Central memory CD8-positive, alpha-beta T cell (primary cell): ENCODE measurements around the gene ZC2HC1C.
"Not testable (repeated sequence)": the region's sequence is repeated elsewhere in the genome, so short reads cannot be mapped to it uniquely, and the experiment has no call there.

Experiments
- ATAC-seq: fragments of 150-1000 bp; cut with Tn5 transposase; replicated peaks from 2 replicates; pipeline ENCODE4 v1.10.0; 2022; ENCODE audit warnings: mild to moderate bottlenecking, moderate FRiP score, moderate number of reproducible peaks; ENCODE audit not compliant: poor library complexity, severe bottlenecking; ENCODE audit errors: extremely low read depth
- DNase-seq, 2 donors: peaks; one replicate each; pipeline ENCODE4 v3.0.0; 2021; ENCODE audit warnings: low spot score in 2 of 2
- H3K27ac Mint-ChIP-seq: one replicate; pipeline ENCODE4 v1.8.0; 2022; ENCODE audit warnings: low read depth, mild to moderate bottlenecking, moderate library complexity, mixed read lengths
- H3K27me3 Mint-ChIP-seq: one replicate; pipeline ENCODE4 v1.8.0; 2022; ENCODE audit warnings: mixed read lengths
- H3K36me3 Mint-ChIP-seq: one replicate; pipeline ENCODE4 v1.8.0; 2022; ENCODE audit warnings: mild to moderate bottlenecking, moderate library complexity, mixed read lengths; ENCODE audit not compliant: insufficient read depth
- H3K4me1 Mint-ChIP-seq: one replicate; pipeline ENCODE4 v1.8.0; 2022; ENCODE audit warnings: mixed read lengths
- H3K4me3 Mint-ChIP-seq: one replicate; pipeline ENCODE4 v1.8.0; 2022; ENCODE audit warnings: mild to moderate bottlenecking, moderate library complexity, mixed read lengths
- H3K9me3 Mint-ChIP-seq: one replicate; pipeline ENCODE4 v1.8.0; 2022; ENCODE audit warnings: mixed read lengths

ZC2HC1C gene

DNA sequence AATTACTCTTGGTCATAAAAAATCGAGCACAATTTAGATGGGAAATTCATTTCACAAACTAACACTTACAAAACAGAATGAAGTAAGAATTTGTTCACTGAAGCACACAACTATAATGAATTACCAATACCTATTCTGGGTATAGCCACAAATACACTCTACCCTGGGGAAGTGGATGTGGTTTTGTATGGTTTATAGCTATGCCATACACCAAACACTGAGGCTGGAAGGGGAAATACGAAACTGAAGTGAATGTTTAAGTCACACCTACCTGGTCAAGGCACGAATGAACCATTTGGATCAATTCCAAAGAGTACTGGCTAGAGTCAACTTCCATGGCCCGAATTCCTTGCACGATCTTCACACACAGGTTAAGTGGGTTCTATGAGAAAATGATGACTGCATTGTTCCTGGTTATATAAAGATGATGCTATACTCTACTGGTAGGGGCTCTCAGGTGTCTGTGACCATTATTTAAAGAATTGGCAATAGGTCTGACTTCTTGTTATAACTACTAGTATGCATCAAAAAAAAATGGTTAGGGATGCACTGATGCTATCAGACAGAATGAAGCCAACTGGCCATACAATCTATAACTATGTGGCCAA lies 44.6 kb downstream of the ZC2HC1C start:
- no peak for ATAC-seq
- H3K36me3 Mint-ChIP-seq, result peaks cover 62% of the 10 kb centered on the region
- H3K27me3 Mint-ChIP-seq, result no peaks in the 10 kb centered on the region
- H3K9me3 Mint-ChIP-seq, result no peaks in the 10 kb centered on the region
- H3K4me1 Mint-ChIP-seq, result peaks cover 10% of the 10 kb centered on the region
- H3K4me3 Mint-ChIP-seq, result no peak overlapping the region
- peak overlapping the region; percentile 29 for H3K27ac Mint-ChIP-seq
- DNase-seq, result no peak

- H3K4me1 Mint-ChIP-seq, result peaks cover 13% of the 10 kb centered on the region
- peaks cover 32% of the 10 kb centered on the region for H3K36me3 Mint-ChIP-seq
- no peaks in the 10 kb centered on the region for H3K9me3 Mint-ChIP-seq
These were observed 49.6 kb downstream of the ZC2HC1C start for GRCh38 chr14:75119056-75119455.

GRCh38 chr14:75120541-75121291 lies 51.3 kb downstream of the ZC2HC1C start:
- no peak overlapping the region for H3K27ac Mint-ChIP-seq
- ATAC-seq, result no peak

More at GRCh38 chr14:75119056-75119455, 49.6 kb downstream of the ZC2HC1C start:
- DNase-seq, result no peak
- Mint-ChIP-seq H3K27me3 (no peaks in the 10 kb centered on the region), H3K27ac (no peak overlapping the region), H3K4me3 (no peak overlapping the region)
- ATAC-seq, result no peak

DNA sequence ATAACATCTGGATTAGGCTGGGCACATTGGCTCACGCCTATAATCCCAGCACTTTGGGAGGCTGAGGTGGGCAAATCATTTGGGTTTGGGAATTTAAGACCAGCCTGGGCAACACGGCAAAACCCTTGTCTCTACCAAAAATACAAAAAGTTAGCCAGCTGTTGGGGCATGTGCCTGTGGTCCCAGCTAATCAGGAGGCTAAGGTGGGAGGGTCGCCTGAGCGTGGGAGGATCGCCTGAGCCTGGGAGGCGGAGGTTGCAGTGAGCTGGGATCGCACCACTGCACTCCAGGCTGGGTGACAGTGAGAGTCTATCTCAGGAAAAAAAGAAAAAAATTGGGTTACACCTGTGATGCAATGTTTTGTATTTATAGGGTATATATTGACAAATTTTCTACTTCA lies 52.1 kb downstream of the ZC2HC1C start:
- DNase-seq, result no peak
- Mint-ChIP-seq H3K9me3 (no peaks in the 10 kb centered on the region), H3K4me1 (peaks cover 31% of the 10 kb centered on the region), H3K4me3 (no peak overlapping the region), H3K36me3 (peaks cover 35% of the 10 kb centered on the region), H3K27ac (no peak overlapping the region), H3K27me3 (no peaks in the 10 kb centered on the region)
- no peak for ATAC-seq

More at GRCh38 chr14:75120541-75121291, 51.3 kb downstream of the ZC2HC1C start:
- Mint-ChIP-seq H3K4me1 (peaks cover 23% of the 10 kb centered on the region), H3K27me3 (no peaks in the 10 kb centered on the region), H3K9me3 (no peaks in the 10 kb centered on the region), H3K36me3 (peaks cover 32% of the 10 kb centered on the region), H3K4me3 (no peak overlapping the region)
- no peak for DNase-seq

DNA sequence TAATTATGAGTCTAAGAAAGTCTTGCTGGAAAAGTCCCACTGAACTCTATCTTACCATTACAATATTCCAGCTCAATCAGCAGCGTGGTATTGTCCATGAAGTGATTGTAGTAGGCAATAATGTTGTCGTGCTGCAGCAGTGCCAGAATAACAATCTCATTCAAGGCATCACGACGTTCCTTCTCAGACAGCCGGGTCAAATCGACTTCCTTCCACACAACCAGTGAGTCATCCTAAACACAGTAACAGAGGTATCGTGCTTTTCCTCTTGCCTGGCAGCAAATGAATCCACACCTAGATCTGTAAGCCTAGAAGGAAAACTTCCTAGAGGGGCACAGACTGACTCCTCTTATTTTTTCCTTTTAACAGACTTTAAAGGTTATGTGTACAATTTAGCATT lies 54.5 kb downstream of the ZC2HC1C start:
- peaks cover 30% of the 10 kb centered on the region for H3K36me3 Mint-ChIP-seq
- DNase-seq, result no peak
- H3K4me3 Mint-ChIP-seq, result no peak overlapping the region
- H3K9me3 Mint-ChIP-seq, result no peaks in the 10 kb centered on the region
- no peak for ATAC-seq
- H3K27me3 Mint-ChIP-seq, result no peaks in the 10 kb centered on the region
- peak overlapping the region; percentile 36 for H3K27ac Mint-ChIP-seq
- H3K4me1 Mint-ChIP-seq, result peaks cover 42% of the 10 kb centered on the region

GRCh38 chr14:75125617-75126016 lies 56.2 kb downstream of the ZC2HC1C start:
- H3K4me1 Mint-ChIP-seq, result peaks cover 42% of the 10 kb centered on the region
- no peak for ATAC-seq
- no peak for DNase-seq
- H3K4me3 Mint-ChIP-seq, result peak overlapping the region; percentile 84
- peaks cover 22% of the 10 kb centered on the region for H3K36me3 Mint-ChIP-seq
- H3K9me3 Mint-ChIP-seq, result no peaks in the 10 kb centered on the region
- peak overlapping the region; percentile 99 for H3K27ac Mint-ChIP-seq
- H3K27me3 Mint-ChIP-seq, result no peaks in the 10 kb centered on the region

- DNase-seq (no peak), ATAC-seq (no peak)
- Mint-ChIP-seq H3K4me3 (peak overlapping the region; percentile 84), H3K27me3 (no peaks in the 10 kb centered on the region), H3K36me3 (peaks cover 24% of the 10 kb centered on the region), H3K27ac (peak overlapping the region; percentile 99), H3K4me1 (peaks cover 40% of the 10 kb centered on the region), H3K9me3 (no peaks in the 10 kb centered on the region)
These were observed 56.7 kb downstream of the ZC2HC1C start for GRCh38 chr14:75126121-75126544.

DNA sequence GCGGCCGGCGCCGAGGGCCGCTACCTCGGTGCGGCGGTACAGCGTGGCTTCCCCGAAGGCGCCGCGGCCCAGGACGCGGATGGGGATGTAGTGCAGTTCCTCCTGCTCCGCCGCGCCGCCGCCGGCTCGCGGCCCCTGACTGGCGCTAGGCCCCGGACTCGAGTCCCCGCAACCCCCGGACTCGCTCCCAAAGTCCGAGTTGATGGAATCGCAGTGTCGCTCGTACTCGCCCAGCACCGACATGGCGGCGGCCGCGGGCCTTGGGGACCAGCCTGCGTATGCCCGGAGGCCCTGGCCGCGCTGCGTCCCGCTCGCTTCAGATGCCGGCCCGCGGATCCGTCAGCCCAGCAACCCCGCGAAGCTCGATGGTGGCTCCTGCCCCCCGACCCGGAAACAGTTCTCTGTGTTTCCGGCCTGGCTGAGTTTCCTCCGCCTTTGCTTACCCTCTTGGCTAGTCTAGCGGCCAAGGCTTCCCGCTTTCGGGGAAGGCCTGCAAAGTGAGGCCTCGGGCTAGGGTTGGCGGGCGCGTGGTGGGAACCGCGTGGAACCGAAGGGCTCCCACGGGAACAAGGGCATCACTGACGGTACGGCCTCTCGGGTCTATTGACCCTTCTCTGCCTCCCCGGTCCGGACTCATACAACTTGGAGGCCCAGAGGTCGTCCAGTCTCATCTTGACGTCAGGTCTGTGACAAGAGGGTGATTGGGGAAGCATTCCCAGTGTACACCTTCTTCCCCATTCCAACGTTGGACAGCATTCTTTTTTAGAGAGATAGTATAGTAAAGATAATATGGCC lies 57.4 kb downstream of the ZC2HC1C start, which contains the start of gene NEK9:
Gene NEK9 (minus strand): TSS at position 370 of the 795 bp plus-strand sequence. CDS start 127 bp downstream, at position 243.
- H3K4me3 Mint-ChIP-seq, result peak within 1 kb of the TSS; percentile 84
- H3K4me1 Mint-ChIP-seq, result peaks cover 37% of the 10 kb centered on the region
- peak; percentile 90 for ATAC-seq
- peak within 1 kb of the TSS; percentile 99 for H3K27ac Mint-ChIP-seq
- DNase-seq, result peak; percentile 80 to 85
- no peaks in the 10 kb centered on the region for H3K27me3 Mint-ChIP-seq
- peaks cover 25% of the 10 kb centered on the region for H3K36me3 Mint-ChIP-seq
- no peaks in the 10 kb centered on the region for H3K9me3 Mint-ChIP-seq

DNA sequence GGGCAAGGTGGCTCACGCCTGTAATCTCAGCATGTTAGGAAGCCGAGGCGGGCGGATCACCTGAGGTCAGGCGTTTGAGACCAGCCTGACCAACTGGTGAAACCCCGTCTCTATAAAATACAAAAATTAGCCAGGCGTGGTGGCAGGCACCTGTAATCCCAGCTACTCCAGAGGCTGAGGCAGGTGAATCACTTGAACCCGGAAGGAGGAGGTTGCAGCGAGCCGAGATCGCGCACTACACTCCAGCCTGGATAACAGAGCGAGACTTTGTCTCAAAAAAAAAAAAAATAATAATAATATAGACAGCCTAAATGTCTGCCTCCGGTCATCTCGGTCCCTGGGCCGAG lies 58.0 kb downstream of the ZC2HC1C start:
- H3K9me3 Mint-ChIP-seq, H3K27me3 Mint-ChIP-seq, ATAC-seq, DNase-seq: not testable (repeated sequence)
- Mint-ChIP-seq H3K4me3 (peak overlapping the region; percentile 84), H3K27ac (peak overlapping the region; percentile 99), H3K4me1 (peaks cover 41% of the 10 kb centered on the region), H3K36me3 (peaks cover 23% of the 10 kb centered on the region)

DNA sequence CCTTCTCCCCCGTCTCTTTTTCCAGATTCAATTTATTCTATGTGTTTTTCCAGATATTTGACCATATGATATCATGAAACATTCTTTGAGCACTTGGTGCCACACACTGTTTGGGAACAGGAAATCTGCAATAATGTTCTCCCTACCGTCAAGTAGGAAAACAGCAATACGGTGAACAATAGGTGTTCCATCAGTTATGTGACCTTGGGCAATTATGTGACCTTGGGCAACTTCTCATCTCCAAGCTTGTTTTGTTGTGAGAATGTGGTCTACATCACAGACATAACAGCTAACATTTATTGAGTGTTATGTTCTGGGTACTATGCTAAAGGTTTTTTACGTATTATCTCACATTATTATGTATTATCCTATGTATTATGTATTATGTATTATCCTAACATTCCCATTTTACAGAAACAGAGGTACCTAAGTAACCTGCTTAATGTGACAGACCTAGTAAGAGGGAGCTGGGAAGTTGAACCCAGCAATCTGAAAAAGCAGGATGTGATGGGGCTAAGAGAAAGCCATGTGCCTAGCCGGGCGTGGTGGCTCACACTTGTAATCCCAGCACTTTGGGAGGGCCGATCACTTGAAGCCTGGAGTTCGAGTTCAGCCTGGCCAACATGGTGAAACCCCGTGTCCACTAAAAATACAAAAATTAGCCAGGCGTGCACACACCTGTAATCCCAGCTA lies 58.6 kb downstream of the ZC2HC1C start:
- DNase-seq, result no peak
- H3K27ac Mint-ChIP-seq, result peak overlapping the region; percentile 99
- no peaks in the 10 kb centered on the region for H3K27me3 Mint-ChIP-seq
- peak overlapping the region; percentile 84 for H3K4me3 Mint-ChIP-seq
- H3K36me3 Mint-ChIP-seq, result peaks cover 28% of the 10 kb centered on the region
- H3K4me1 Mint-ChIP-seq, result peaks cover 45% of the 10 kb centered on the region
- no peaks in the 10 kb centered on the region for H3K9me3 Mint-ChIP-seq
- no peak for ATAC-seq

DNA sequence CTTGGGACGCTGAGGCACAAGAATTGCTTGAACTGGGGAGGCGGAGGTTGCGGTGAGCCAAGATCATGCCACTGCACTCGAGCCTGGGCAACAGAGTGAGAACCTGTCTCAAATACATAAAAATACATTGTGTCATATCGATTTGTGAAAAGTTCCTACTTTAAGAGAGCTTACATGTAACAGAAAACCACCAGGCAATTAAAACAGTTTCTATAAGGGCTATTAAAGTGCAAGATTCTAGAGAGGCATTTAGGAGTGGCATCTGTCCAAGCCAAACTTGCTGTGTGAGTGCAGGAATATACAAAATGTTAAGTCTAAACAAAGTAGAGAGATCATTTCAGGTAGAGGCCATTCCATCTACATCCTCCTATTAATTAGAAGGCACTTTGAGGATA lies 59.2 kb downstream of the ZC2HC1C start:
- no peak overlapping the region for H3K27ac Mint-ChIP-seq

More for the DNA sequence above, 59.2 kb downstream of the ZC2HC1C start:
- Mint-ChIP-seq H3K9me3 (no peaks in the 10 kb centered on the region), H3K27me3 (no peaks in the 10 kb centered on the region), H3K4me3 (peak overlapping the region; percentile 11), H3K4me1 (peaks cover 45% of the 10 kb centered on the region), H3K36me3 (peaks cover 31% of the 10 kb centered on the region)
- DNase-seq (no peak), ATAC-seq (no peak)
